Activated T-helper 1 cell treated with anti-CD3 and anti-CD28 coated beads, Interleukin-12 subunit alpha, Interleukin-12 subunit beta, Interleukin-2, Interleukin-4 antibody, amounts not matched to agents 30 ng/mL and 10 ng/mL and 1 ng/mL, durations not matched to agents 14 hours and 24 hours and 36 hours (primary cell): ENCODE data around the gene SYT5. TPM values are rescaled to one million over a fixed set of nuclear protein-coding genes. Genes with fewer than 3 reads are reported as not detected.

Source experiments
- DNase-seq: peaks from one replicate; pipeline ENCODE4 v3.0.0; 2021; ENCODE audit warnings: low spot score
- H3K27ac Mint-ChIP-seq: one replicate; pipeline ENCODE4 v1.8.0; 2021; ENCODE audit warnings: mild to moderate bottlenecking, mixed read lengths
- H3K27me3 Mint-ChIP-seq: one replicate; pipeline ENCODE4 v1.8.0; 2022; ENCODE audit warnings: mild to moderate bottlenecking, moderate library complexity, mixed read lengths; ENCODE audit not compliant: insufficient read depth
- H3K36me3 Mint-ChIP-seq: one replicate; pipeline ENCODE4 v1.8.0; 2021; ENCODE audit warnings: low read depth, mixed read lengths
- H3K4me1 Mint-ChIP-seq: one replicate; pipeline ENCODE4 v1.8.0; 2021; ENCODE audit warnings: low read depth, mixed read lengths
- H3K4me3 Mint-ChIP-seq: one replicate; pipeline ENCODE4 v1.8.0; 2021; ENCODE audit warnings: mild to moderate bottlenecking, moderate library complexity, mixed read lengths
- H3K9me3 Mint-ChIP-seq: one replicate; pipeline ENCODE4 v1.8.0; 2021; ENCODE audit warnings: mixed read lengths
- intact Hi-C: fragments of 100-400 bp; cut with micrococcal nuclease; formaldehyde crosslinking; loops from one replicate; pipeline ENCODE4 v1.15.1; 2024
- total RNA-seq: library from RNA; stranded (reverse); gene quantifications from 2 replicates; pipeline ENCODE4 v1.2.3, GENCODE V29; 2022

Gene SYT5
- total RNA-seq, 1 donor from 2014 or later, result not detected

DNA sequence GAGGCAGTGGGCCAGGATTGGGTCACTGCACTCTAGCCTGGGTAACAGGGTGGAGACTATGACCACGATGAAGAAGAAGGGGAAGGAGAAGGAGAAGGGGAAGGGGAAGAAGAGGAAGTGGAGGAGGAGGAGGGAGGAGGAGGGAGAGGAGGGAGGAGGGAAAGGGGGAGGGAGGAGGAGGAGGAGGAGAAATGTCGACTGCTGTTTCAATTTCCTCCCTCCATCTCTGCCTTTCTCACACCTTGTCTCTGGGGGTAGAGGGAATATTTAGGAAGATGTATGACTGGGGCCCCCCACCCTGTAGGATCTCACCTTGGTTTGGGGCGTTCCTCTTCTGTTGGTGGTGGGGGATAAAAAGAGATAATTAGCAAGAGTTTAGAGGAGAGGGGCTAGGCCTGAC is 34.9 kb downstream of the SYT5 start:
- DNase-seq, result no peak
- Mint-ChIP-seq H3K27ac (no peak overlapping the region), H3K4me1 (no peaks in the 10 kb centered on the region), H3K9me3 (no peaks in the 10 kb centered on the region), H3K36me3 (no peaks in the 10 kb centered on the region), H3K27me3 (peaks cover 40% of the 10 kb centered on the region), H3K4me3 (no peak overlapping the region)
- intact Hi-C loops, result loop anchor here (10.0 kb wide), 1 partner anchor 480 kb away; the partner anchor contains the start of gene LILRB4

- intact Hi-C loops, result loop anchor here (1.0 to 10.0 kb wide), 5 partner anchors 19 to 477 kb away; partner anchors contain the start of gene LILRB4
- DNase-seq, result no peak
These were observed 38.4 kb downstream of the SYT5 start for GRCh38 chr19:55141696-55142095.

GRCh38 chr19:55137915-55138314 is 42.2 kb downstream of the SYT5 start:
- DNase-seq, result no peak
- H3K4me3 Mint-ChIP-seq, result no peak overlapping the region
- no peaks in the 10 kb centered on the region for H3K36me3 Mint-ChIP-seq
- intact Hi-C loops, result loop anchor here (10.0 kb wide), 1 partner anchor 253 kb away; no protein-coding TSS in a partner anchor
- no peak overlapping the region for H3K27ac Mint-ChIP-seq
- H3K9me3 Mint-ChIP-seq, result no peaks in the 10 kb centered on the region
- H3K4me1 Mint-ChIP-seq, result no peaks in the 10 kb centered on the region
- H3K27me3 Mint-ChIP-seq, result peaks cover 16% of the 10 kb centered on the region

More at GRCh38 chr19:55141696-55142095, 38.4 kb downstream of the SYT5 start:
- peaks cover 27% of the 10 kb centered on the region for H3K27me3 Mint-ChIP-seq
- H3K4me3 Mint-ChIP-seq, result no peak overlapping the region
- no peaks in the 10 kb centered on the region for H3K4me1 Mint-ChIP-seq
- H3K27ac Mint-ChIP-seq, result no peak overlapping the region
- no peaks in the 10 kb centered on the region for H3K36me3 Mint-ChIP-seq
- no peaks in the 10 kb centered on the region for H3K9me3 Mint-ChIP-seq

DNA sequence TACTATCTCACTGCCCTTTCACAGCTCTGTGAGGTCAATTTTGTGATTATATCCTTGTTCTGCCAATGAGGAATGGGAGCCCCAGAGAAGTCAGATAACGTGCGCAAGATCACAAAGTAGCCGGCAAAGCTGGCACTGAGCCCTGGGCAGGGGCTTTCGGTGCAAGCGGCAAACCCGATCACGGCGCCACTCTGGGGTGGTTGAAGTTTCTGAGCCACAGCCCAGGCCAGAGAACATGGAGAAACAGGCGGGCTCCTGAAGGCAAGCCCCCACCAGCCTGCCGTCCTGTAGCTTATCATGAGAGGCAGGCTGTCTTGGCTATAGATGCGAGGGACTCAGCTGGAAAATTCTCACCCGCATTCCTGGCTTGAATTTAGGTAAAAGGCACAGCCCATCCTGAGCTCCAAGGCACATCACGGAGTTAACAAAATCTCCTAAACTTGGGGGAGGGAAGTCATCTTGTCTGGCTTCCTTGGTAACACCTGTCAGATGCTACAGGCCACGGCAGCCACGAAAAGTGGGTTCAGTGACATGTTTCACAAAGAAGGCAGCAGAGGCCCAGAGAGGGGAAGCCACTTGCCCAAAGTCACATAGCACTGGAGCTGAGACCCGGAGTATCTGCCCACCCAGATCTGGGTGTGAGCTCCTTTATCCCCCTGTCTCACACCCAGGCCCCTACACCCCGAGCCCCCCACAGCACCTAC is 43.5 kb downstream of the SYT5 start:
- Mint-ChIP-seq H3K27ac (no peak overlapping the region), H3K36me3 (no peaks in the 10 kb centered on the region), H3K4me3 (no peak overlapping the region), H3K4me1 (no peaks in the 10 kb centered on the region), H3K27me3 (peaks cover 18% of the 10 kb centered on the region), H3K9me3 (no peaks in the 10 kb centered on the region)
- intact Hi-C loops, result loop anchor here (10.0 kb wide), 1 partner anchor 252 kb away; no protein-coding TSS in a partner anchor
- DNase-seq, result no peak

- intact Hi-C loops, result loop anchor here (10.0 kb wide), 1 partner anchor 250 kb away; no protein-coding TSS in a partner anchor
- Mint-ChIP-seq H3K4me1 (no peaks in the 10 kb centered on the region), H3K9me3 (no peaks in the 10 kb centered on the region), H3K36me3 (no peaks in the 10 kb centered on the region), H3K27ac (no peak overlapping the region), H3K4me3 (no peak overlapping the region), H3K27me3 (peaks cover 17% of the 10 kb centered on the region)
- no peak for DNase-seq
These were observed 45.4 kb downstream of the SYT5 start for GRCh38 chr19:55134736-55135135.

DNA sequence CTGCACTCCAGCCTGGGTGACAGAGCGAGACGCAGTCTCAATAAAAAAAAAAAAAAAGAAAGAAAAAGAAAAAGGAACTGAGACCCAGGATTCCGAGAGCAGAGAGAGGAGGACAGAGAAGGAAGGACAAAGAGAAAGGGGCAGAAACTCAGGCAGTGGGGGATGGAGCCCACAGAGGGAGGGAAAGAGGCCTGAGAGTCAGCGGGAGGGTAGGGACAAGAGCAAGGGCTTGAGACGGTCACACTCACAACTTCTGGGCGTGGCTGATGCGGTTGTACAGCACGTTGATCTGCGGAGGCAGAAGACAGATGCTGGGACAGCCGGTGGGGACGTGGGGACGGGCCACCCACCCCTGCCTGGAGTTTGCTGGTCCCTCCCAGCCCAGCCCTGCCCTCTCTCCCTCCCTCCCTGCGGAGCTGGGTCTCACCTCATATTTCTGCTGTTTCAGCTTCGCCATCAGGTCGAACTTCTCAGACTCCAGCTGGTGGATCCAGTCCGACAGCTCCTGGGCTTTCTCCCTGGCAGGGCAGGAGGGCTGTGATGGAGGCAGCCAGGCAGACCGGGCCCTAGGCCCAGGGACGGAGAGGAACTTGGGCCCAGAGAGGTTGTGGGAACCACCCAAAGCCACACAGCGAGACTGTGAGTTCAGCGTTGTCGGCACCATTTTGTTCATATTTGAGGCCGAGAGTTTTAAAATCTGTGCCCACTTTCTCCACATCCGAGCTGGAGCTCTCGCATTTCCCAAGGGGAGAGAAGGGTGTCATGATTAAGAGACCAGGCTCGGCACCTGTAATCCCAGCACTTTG is 46.2 kb downstream of the SYT5 start:
- intact Hi-C loops, result loop anchor here (10.0 kb wide), 1 partner anchor 249 kb away; no protein-coding TSS in a partner anchor
- DNase-seq, result no peak
- H3K4me1 Mint-ChIP-seq, result no peaks in the 10 kb centered on the region
- H3K4me3 Mint-ChIP-seq, result no peak overlapping the region
- H3K36me3 Mint-ChIP-seq, result no peaks in the 10 kb centered on the region
- no peak overlapping the region for H3K27ac Mint-ChIP-seq
- H3K9me3 Mint-ChIP-seq, result no peaks in the 10 kb centered on the region
- H3K27me3 Mint-ChIP-seq, result peaks cover 20% of the 10 kb centered on the region

DNA sequence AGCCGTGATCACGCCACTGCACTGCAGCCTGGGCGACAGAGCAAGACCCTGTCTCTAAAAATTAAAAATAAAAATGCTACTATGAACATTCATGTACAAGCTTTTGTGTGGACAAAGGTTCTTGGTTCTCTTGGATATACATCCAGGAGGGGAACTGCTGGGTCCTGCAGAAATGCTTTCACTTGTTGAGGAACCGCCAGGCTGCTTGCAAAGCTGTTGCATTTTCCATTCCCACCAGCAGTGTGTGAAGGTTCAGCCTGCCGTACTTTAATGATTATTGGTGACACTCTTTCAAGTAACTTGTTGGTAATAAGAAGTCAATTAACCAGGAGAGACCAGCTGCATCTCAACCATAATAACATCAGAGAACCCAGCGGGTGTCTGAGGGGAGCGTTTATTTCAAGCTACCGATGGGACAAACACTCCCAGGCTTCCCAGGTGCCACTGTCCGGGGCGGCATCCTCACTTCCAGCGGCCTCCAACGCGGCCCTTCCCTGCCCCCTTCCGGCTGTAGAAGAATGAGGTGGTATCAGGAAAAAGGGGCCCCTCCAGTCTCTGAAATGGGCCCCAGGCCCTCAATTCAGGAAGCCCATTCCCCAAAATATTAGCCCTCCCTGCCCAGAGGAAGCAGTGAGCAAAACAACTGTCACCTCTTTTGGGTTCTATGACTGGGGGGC is 47.5 kb downstream of the SYT5 start:
- Mint-ChIP-seq H3K27me3 (peaks cover 21% of the 10 kb centered on the region), H3K4me1 (no peaks in the 10 kb centered on the region), H3K9me3 (no peaks in the 10 kb centered on the region), H3K4me3 (no peak overlapping the region), H3K27ac (no peak overlapping the region), H3K36me3 (no peaks in the 10 kb centered on the region)
- intact Hi-C loops, result loop anchor here (10.0 kb wide), 1 partner anchor 248 kb away; no protein-coding TSS in a partner anchor
- DNase-seq, result no peak

DNA sequence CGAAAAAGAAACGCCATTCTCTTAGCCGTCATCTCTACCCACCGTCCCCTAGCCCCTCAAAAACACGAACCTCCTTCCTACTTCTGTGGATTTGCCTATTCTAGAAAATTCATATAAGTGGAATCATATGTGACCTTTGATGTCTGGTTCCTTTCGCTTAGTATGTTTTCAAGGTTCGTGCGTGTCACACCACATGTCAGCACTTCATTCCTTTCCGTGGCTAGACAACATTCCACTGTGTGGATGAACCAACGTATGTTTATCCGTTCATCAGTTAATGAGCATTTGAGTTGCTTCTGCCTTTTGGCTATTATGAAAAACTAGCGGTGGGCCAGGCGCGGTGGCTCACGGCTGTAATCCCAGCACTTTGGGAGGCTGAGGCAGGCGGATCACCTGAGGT is 48.7 kb downstream of the SYT5 start:
- peaks cover 24% of the 10 kb centered on the region for H3K27me3 Mint-ChIP-seq
- no peaks in the 10 kb centered on the region for H3K4me1 Mint-ChIP-seq
- DNase-seq, result no peak
- H3K4me3 Mint-ChIP-seq, result no peak overlapping the region
- no peaks in the 10 kb centered on the region for H3K9me3 Mint-ChIP-seq
- no peak overlapping the region for H3K27ac Mint-ChIP-seq
- intact Hi-C loops, result loop anchor here (10.0 kb wide), 1 partner anchor 247 kb away; no protein-coding TSS in a partner anchor
- no peaks in the 10 kb centered on the region for H3K36me3 Mint-ChIP-seq

Other genes with a start within 250 kb of the SYT5 start
- not detected in 2 replicates for gene NLRP7, start 232.8 kb downstream of the SYT5 start, total RNA-seq
- gene NLRP2, start 213.9 kb downstream of the SYT5 start, total RNA-seq, result 16.8 and 19.8 TPM in 2 replicates
- 0.59 TPM in 1 of 2 replicates, not detected in the other for gene GP6, start 142.0 kb downstream of the SYT5 start, total RNA-seq
- gene RDH13, start 117.1 kb downstream of the SYT5 start, total RNA-seq, result 21.7 and 26.4 TPM in 2 replicates
- gene EPS8L1, start 104.4 kb downstream of the SYT5 start, total RNA-seq, result 3.3 and 6.0 TPM in 2 replicates
- gene PPP1R12C, start 62.7 kb downstream of the SYT5 start, total RNA-seq, result 114 and 115 TPM in 2 replicates
- gene TNNT1, start 31.1 kb downstream of the SYT5 start, total RNA-seq, result not detected in 2 replicates
- not detected in 2 replicates for gene TNNI3, start 22.6 kb downstream of the SYT5 start, total RNA-seq
- gene DNAAF3, start 13.7 kb downstream of the SYT5 start, total RNA-seq, result 0.36 TPM in 1 of 2 replicates, not detected in the other
- gene PTPRH, start 29.2 kb upstream of the SYT5 start, total RNA-seq, result 0.16 TPM in 1 of 2 replicates, not detected in the other
- 7.7 and 8.3 TPM in 2 replicates for gene TMEM86B, start 48.5 kb upstream of the SYT5 start, total RNA-seq
- 200 and 202 TPM in 2 replicates for gene PPP6R1, start 78.7 kb upstream of the SYT5 start, total RNA-seq
- 66.4 and 69.6 TPM in 2 replicates for gene HSPBP1, start 99.8 kb upstream of the SYT5 start, total RNA-seq
- gene BRSK1, start 103.7 kb upstream of the SYT5 start, total RNA-seq, result 7.8 and 8.4 TPM in 2 replicates
- gene TMEM150B, start 145.1 kb upstream of the SYT5 start, total RNA-seq, result 0.71 TPM in 1 of 2 replicates, not detected in the other
- 29.1 and 29.9 TPM in 2 replicates for gene KMT5C, start 159.6 kb upstream of the SYT5 start, total RNA-seq
- gene COX6B2, start 174.4 kb upstream of the SYT5 start, total RNA-seq, result 0.26 TPM in 1 of 2 replicates, not detected in the other
- 0.05 TPM in 1 of 2 replicates, not detected in the other for gene GARIN5B, start 183.0 kb upstream of the SYT5 start, total RNA-seq
- 0.34 TPM in 1 of 2 replicates, not detected in the other for gene IL11, start 190.2 kb upstream of the SYT5 start, total RNA-seq
- not detected in 2 replicates for gene TMEM190, start 196.5 kb upstream of the SYT5 start, total RNA-seq
- gene TMEM238, start 204.0 kb upstream of the SYT5 start, total RNA-seq, result 9.7 and 10.6 TPM in 2 replicates
- 1,835 and 1,847 TPM in 2 replicates for gene RPL28, start 205.6 kb upstream of the SYT5 start, total RNA-seq
- gene UBE2S, start 227.5 kb upstream of the SYT5 start, total RNA-seq, result 224 and 225 TPM in 2 replicates